OCI-LY3 (cell line): Measurements from ENCODE around the gene MED15.

Source experiments
- H2AFZ ChIP-seq: fragments of 200-600, 300-600 bp; shearing (Covaris generic); 2 replicates; pipeline ENCODE4 v1.6.0; 2014; ENCODE audit warnings: antibody characterized with exemption, low read depth, low read length
- H3K27ac ChIP-seq: fragments of 200-600, 300-600 bp; sonication (generic); 2 replicates; pipeline ENCODE4 v1.5.1; 2014; ENCODE audit warnings: mild to moderate bottlenecking, low read length, moderate library complexity, mixed read lengths
- H3K27me3 ChIP-seq: fragments of 200-600, 300-600 bp; sonication (generic); 2 replicates; pipeline ENCODE4 v1.6.1; 2014; ENCODE audit warnings: low read depth, low read length, mixed read lengths
- H3K36me3 ChIP-seq: fragments of 200-600, 300-600 bp; sonication (generic); replicated peaks from 2 replicates; pipeline ENCODE3; 2014; ENCODE audit warnings: low read depth, low read length, mixed read lengths
- H3K4me1 ChIP-seq: fragments of 300-600, 200-600 bp; sonication (generic); 2 replicates; pipeline ENCODE4 v1.6.1; 2014; ENCODE audit warnings: low read length, mixed read lengths
- H3K4me2 ChIP-seq: fragments of 200-600, 300-600 bp; sonication (generic); 2 replicates; pipeline ENCODE4 v1.6.1; 2014; ENCODE audit warnings: low read length, mixed read lengths
- H3K4me3 ChIP-seq: fragments of 300-600, 200-600 bp; sonication (generic); 2 replicates; pipeline ENCODE4 v1.5.1; 2014; ENCODE audit warnings: antibody characterized with exemption, mild to moderate bottlenecking, low read length, moderate library complexity
- H3K79me2 ChIP-seq: fragments of 300-600, 200-600 bp; shearing (Covaris generic); 2 replicates; pipeline ENCODE4 v1.6.1; 2014; ENCODE audit warnings: mild to moderate bottlenecking, low read length, mixed read lengths
- H3K9ac ChIP-seq: fragments of 300-600, 200-600 bp; shearing (Covaris generic); 2 replicates; pipeline ENCODE4 v1.6.0; 2014; ENCODE audit warnings: mild to moderate bottlenecking, low read length, moderate library complexity
- H3K9me3 ChIP-seq: fragments of 200-600, 300-600 bp; shearing (Covaris generic); 2 replicates; pipeline ENCODE4 v1.6.1; 2014; ENCODE audit warnings: low read length, mixed read lengths; ENCODE audit not compliant: insufficient read depth
- H4K20me1 ChIP-seq: fragments of 200-600, 300-600 bp; sonication (generic); 2 replicates; pipeline ENCODE4 v1.6.1; 2016; ENCODE audit warnings: low read length, mixed read lengths; ENCODE audit not compliant: insufficient read depth
- EZH2phosphoT487 ChIP-seq: fragments of 200-600 bp; shearing (Covaris generic); IDR thresholded peaks from 2 replicates; pipeline ENCODE4 v1.6.1; 2018; ENCODE audit warnings: antibody characterized with exemption, mixed run types, low read depth
- TF ChIP-seq, protein P1 (sequence below): fragments of 200-600, 300-600 bp; sonication (generic); IDR thresholded peaks from 2 replicates; pipeline ENCODE4 v1.5.1; 2014; ENCODE audit warnings: antibody characterized with exemption, low read length, low read depth

The MED15 gene

GRCh38 chr22:20577549-20577975 is 70.2 kb downstream of the MED15 start:
- Histone ChIP-seq H3K9me3 (no peaks in the 10 kb centered on the region), H2AFZ (no peak overlapping the region), H3K27me3 (no peaks in the 10 kb centered on the region), H3K9ac (no peak overlapping the region), H3K79me2 (no peaks in the 10 kb centered on the region), H3K4me1 (no peaks in the 10 kb centered on the region), H3K4me3 (no peak overlapping the region), H3K4me2 (no peak overlapping the region), H3K27ac (no peak overlapping the region), H3K36me3 (peaks cover 50% of the 10 kb centered on the region), H4K20me1 (peaks cover 10% of the 10 kb centered on the region)
- TF ChIP-seq EZH2phosphoT487, result no peak
- TF ChIP-seq, protein P1, sequence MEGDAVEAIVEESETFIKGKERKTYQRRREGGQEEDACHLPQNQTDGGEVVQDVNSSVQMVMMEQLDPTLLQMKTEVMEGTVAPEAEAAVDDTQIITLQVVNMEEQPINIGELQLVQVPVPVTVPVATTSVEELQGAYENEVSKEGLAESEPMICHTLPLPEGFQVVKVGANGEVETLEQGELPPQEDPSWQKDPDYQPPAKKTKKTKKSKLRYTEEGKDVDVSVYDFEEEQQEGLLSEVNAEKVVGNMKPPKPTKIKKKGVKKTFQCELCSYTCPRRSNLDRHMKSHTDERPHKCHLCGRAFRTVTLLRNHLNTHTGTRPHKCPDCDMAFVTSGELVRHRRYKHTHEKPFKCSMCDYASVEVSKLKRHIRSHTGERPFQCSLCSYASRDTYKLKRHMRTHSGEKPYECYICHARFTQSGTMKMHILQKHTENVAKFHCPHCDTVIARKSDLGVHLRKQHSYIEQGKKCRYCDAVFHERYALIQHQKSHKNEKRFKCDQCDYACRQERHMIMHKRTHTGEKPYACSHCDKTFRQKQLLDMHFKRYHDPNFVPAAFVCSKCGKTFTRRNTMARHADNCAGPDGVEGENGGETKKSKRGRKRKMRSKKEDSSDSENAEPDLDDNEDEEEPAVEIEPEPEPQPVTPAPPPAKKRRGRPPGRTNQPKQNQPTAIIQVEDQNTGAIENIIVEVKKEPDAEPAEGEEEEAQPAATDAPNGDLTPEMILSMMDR, result no peak

DNA sequence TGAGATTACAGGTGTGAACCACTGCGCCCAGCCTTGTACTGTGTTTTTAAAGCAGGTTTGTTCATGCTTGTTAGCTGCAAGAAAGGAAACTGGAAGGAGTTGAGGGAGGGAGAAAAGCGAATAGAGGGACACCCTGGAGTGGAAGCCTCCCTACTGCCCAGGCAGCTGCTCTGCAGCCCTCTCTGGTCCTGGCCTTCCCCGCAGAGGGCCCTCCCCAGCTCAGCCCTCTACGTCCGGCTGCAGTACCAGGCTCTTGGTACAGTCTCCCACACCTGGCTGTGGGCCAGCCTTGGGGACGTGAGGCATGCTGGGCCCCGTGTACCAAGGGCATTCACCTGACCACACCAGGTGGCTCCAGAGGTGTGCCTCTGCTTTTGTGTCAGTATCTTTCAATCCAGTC is 70.8 kb downstream of the MED15 start:
- Histone ChIP-seq H3K9ac (no peak overlapping the region), H3K4me2 (no peak overlapping the region), H3K4me3 (no peak overlapping the region), H3K36me3 (peaks cover 53% of the 10 kb centered on the region), H3K27me3 (no peaks in the 10 kb centered on the region), H3K79me2 (no peaks in the 10 kb centered on the region), H3K27ac (no peak overlapping the region), H3K9me3 (no peaks in the 10 kb centered on the region), H2AFZ (no peak overlapping the region), H4K20me1 (peaks cover 10% of the 10 kb centered on the region), H3K4me1 (no peaks in the 10 kb centered on the region)
- TF ChIP-seq, protein P1, result no peak
- TF ChIP-seq EZH2phosphoT487, result no peak

DNA sequence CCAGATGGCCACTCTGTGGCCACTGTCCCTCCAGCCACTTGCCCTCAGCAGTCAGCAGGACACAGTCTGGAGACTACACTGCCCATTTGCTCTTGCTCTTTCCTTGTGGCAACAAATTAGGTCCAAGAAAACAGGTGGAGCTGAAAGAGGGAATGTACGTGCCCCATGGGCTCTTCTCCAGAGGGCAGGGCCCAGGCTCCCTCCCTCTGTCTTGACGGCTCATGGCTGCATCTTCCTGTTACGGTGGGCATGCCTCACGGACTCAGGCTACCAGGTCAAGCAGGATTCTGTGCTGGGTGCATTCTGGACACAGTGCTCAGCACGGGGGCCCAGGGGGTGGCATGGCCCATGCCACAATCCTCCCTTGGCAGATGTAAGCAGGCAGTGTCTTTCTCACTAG is 71.3 kb downstream of the MED15 start:
- no peaks in the 10 kb centered on the region for H3K27me3 ChIP-seq
- no peak overlapping the region for H3K4me2 ChIP-seq
- H3K9me3 ChIP-seq, result no peaks in the 10 kb centered on the region
- H3K4me3 ChIP-seq, result no peak overlapping the region
- no peak overlapping the region for H2AFZ ChIP-seq
- H3K9ac ChIP-seq, result no peak overlapping the region
- H3K36me3 ChIP-seq, result peaks cover 52% of the 10 kb centered on the region
- H3K4me1 ChIP-seq, result no peaks in the 10 kb centered on the region
- no peak overlapping the region for H3K27ac ChIP-seq
- peaks cover 10% of the 10 kb centered on the region for H4K20me1 ChIP-seq
- no peaks in the 10 kb centered on the region for H3K79me2 ChIP-seq
- TF ChIP-seq, protein P1, result no peak
- TF ChIP-seq EZH2phosphoT487, result no peak

DNA sequence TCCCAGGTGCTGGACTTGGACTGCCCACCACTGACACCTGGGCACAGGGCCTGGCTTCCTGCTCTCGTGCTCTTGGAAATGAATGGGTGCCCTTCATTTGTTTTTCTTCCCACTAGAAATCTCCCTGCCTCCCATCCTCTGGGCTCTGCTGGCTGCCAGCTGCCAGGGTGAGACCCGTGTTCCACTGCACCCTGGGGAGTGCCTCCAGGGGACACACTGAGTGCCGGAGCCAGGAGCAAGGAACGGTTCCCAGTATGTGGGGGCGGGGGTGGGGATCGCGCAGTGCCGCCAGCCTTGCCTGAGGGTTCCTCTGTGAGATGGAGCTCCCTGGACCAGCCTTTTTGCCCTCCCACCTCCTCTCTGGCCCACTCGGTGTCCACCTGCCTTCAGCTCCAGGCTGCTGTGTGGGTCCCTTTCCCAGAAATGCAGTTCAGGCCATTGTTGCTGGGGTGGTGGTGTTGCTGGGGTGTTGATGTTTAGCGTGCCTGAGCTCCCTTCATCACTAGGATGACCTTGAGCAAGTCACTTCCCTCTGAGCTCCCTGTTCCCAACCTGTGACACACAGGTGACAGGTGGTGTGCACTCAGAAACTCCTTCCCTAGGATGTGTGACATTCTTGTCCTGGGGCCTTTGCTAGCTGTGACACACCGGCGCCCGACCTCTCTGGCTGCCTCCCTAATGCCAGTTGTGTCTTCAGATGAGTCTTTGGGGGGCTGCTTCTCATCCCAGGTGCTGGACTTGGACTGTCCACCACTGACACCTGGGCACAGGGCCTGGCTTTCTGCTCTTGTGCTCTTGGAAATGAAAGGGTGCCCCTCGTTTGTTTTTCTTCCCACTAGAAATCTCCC is 72.1 kb downstream of the MED15 start:
- no peak overlapping the region for H2AFZ ChIP-seq
- no peaks in the 10 kb centered on the region for H3K4me1 ChIP-seq
- no peaks in the 10 kb centered on the region for H3K27me3 ChIP-seq
- H3K4me3 ChIP-seq, result no peak overlapping the region
- H3K79me2 ChIP-seq, result no peaks in the 10 kb centered on the region
- TF ChIP-seq, protein P1, result no peak
- TF ChIP-seq EZH2phosphoT487, result no peak
- H3K4me2 ChIP-seq, result no peak overlapping the region
- no peaks in the 10 kb centered on the region for H3K9me3 ChIP-seq
- no peak overlapping the region for H3K9ac ChIP-seq
- no peak overlapping the region for H3K27ac ChIP-seq
- peaks cover 51% of the 10 kb centered on the region for H3K36me3 ChIP-seq
- peaks cover 10% of the 10 kb centered on the region for H4K20me1 ChIP-seq
